Measurements from ENCODE around the gene HACL1. TPM values are rescaled to one million over a fixed set of nuclear protein-coding genes. Genes with fewer than 3 reads are reported as not detected.

The HACL1 gene
- total RNA-seq, 1 experiment from 2014 or later: 44.9 TPM

- no peak overlapping the region for H3K4me3 Mint-ChIP-seq
Observed at GRCh38 chr3:15649858-15650257, 48.5 kb upstream of the HACL1 start.

GRCh38 chr3:15649341-15649740 lies 48.0 kb upstream of the HACL1 start:
- no peak overlapping the region for H3K4me3 Mint-ChIP-seq
- ATAC-seq (no peak), DNase-seq (ENCODE audit: low spot score) (no peak)
- no peaks in the 10 kb centered on the region; the same call in 1 of the 2 replicates for H3K27me3 Mint-ChIP-seq (ENCODE audit: low read depth)
- H3K9me3 Mint-ChIP-seq: peaks cover 12% of the 10 kb centered on the region
- H3K27ac Mint-ChIP-seq: no peak overlapping the region
- ChIA-PET POLR2A (no interaction called here), CTCF (no interaction called here)
- peaks cover 27% of the 10 kb centered on the region for H3K36me3 Mint-ChIP-seq
- H3K4me1 Mint-ChIP-seq: peaks cover 33% of the 10 kb centered on the region
- no peak for TF ChIP-seq IRF1 (CRISPR knock-in tag; IDR thresholded peaks at IDR 0.05)
- TF ChIP-seq AR (CRISPR knock-in tag; IDR thresholded peaks at IDR 0.05): no peak
- no peak for TF ChIP-seq HMGXB4 (CRISPR knock-in tag; IDR thresholded peaks at IDR 0.05)
- no peak for TF ChIP-seq NR2C2 (CRISPR knock-in tag; IDR thresholded peaks at IDR 0.05)
- no peak for TF ChIP-seq ZNF281 (CRISPR knock-in tag; IDR thresholded peaks at IDR 0.05)
- TF ChIP-seq PRRX2 (CRISPR knock-in tag; IDR thresholded peaks at IDR 0.05): no peak
- TF ChIP-seq SMAD4 (CRISPR knock-in tag; IDR thresholded peaks at IDR 0.05): no peak
- no peak for TF ChIP-seq HMGA2 (CRISPR knock-in tag; IDR thresholded peaks at IDR 0.05)
- no peak for TF ChIP-seq ATF2 (CRISPR knock-in tag; IDR thresholded peaks at IDR 0.05; ENCODE audit: borderline replicate concordance, low read depth)
- no peak for TF ChIP-seq PREB (CRISPR knock-in tag; IDR thresholded peaks at IDR 0.05; ENCODE audit: borderline replicate concordance)

More at GRCh38 chr3:15649858-15650257, 48.5 kb upstream of the HACL1 start:
- no peak overlapping the region for H3K27ac Mint-ChIP-seq
- ChIA-PET CTCF (no interaction called here), POLR2A (no interaction called here)
- no peak for ATAC-seq
- no peak for DNase-seq (ENCODE audit: low spot score)
- H3K4me1 Mint-ChIP-seq: peaks cover 34% of the 10 kb centered on the region
- TF ChIP-seq ZNF512 (CRISPR knock-in tag; IDR thresholded peaks at IDR 0.05; ENCODE audit: borderline replicate concordance): no peak
- TF ChIP-seq HMGXB4 (CRISPR knock-in tag; IDR thresholded peaks at IDR 0.05): no peak
- TF ChIP-seq ETV6 (CRISPR knock-in tag; IDR thresholded peaks at IDR 0.05): no peak
- no peaks in the 10 kb centered on the region; the same call in 1 of the 2 replicates for H3K27me3 Mint-ChIP-seq (ENCODE audit: low read depth)
- H3K36me3 Mint-ChIP-seq: peaks cover 22% of the 10 kb centered on the region
- H3K9me3 Mint-ChIP-seq: peaks cover 12% of the 10 kb centered on the region

All from WTC11 (cell line).